ENCODE data around the gene FOXF1.

DNA sequence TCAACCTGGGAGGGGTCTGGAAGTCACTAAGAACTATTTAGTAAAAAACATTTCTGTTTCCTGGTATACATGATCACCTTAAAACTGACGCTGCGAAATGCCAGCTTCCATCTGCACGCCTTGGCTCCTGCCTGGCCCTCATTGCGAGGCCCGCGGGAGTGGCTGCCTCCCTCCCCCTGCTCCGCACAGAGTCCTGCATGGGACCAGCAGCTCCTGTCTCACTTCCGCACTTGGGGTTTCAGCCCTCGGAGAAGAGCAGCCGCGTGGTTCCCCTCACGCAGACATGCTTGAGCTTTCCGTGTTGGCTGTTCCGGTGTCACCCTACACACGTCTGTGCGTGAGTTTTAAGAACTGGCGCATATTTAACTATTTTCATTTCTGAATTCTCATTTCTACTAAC, 26.3 kb downstream of the FOXF1 start:
- no peak for TF ChIP-seq EZH2 (IDR thresholded peaks at IDR 0.05; ENCODE audit: insufficient read depth, poor library complexity, severe bottlenecking)
- TF ChIP-seq EZH2phosphoT487 (IDR thresholded peaks at IDR 0.05; ENCODE audit: insufficient read depth, low read depth): no peak
